ENCODE results near the gene RHOT2.

RHOT2 gene

GRCh38 chr16:715477-716199, 47.7 kb downstream of the RHOT2 start:
- no peak for DNase-seq (ENCODE audit: low spot score)

GRCh38 chr16:716200-716568, 48.3 kb downstream of the RHOT2 start:
- no peak for DNase-seq (ENCODE audit: low spot score)

GRCh38 chr16:716768-717325, 48.9 kb downstream of the RHOT2 start:
- no peak for DNase-seq (ENCODE audit: low spot score)

GRCh38 chr16:717450-718245, 49.7 kb downstream of the RHOT2 start:
- DNase-seq (ENCODE audit: low spot score): no peak

- DNase-seq (ENCODE audit: low spot score): no peak
These were observed 50.5 kb downstream of the RHOT2 start for GRCh38 chr16:718389-718788.

GRCh38 chr16:718922-719321, 51.0 kb downstream of the RHOT2 start:
- no peak for DNase-seq (ENCODE audit: low spot score)

- no peak for DNase-seq (ENCODE audit: low spot score)
These were observed 52.0 kb downstream of the RHOT2 start for GRCh38 chr16:719815-720446.

- peak; percentile 56 for DNase-seq (ENCODE audit: low spot score)
These were observed 52.6 kb downstream of the RHOT2 start for GRCh38 chr16:720447-720989.

GRCh38 chr16:720990-721764, 53.2 kb downstream of the RHOT2 start, which contains the start of gene ANTKMT:
Gene ANTKMT (plus strand): TSS chr16:721146. CDS start chr16:721275, 129 bp downstream.
- peak; percentile 81 for DNase-seq (ENCODE audit: low spot score)

GRCh38 chr16:721765-722540, 54.0 kb downstream of the RHOT2 start:
- DNase-seq (ENCODE audit: low spot score): no peak

GRCh38 chr16:722835-723633, 55.1 kb downstream of the RHOT2 start:
- DNase-seq (ENCODE audit: low spot score): no peak

GRCh38 chr16:723695-724094, 55.8 kb downstream of the RHOT2 start:
- no peak for DNase-seq (ENCODE audit: low spot score)
